ENCODE measurements around the gene NUP88.

NUP88 gene

GRCh38 chr17:5446786-5447185, 27.3 kb upstream of the NUP88 start:
- no peak overlapping the region for H3K27ac ChIP-seq
- peaks cover 66 to 89% (median 78%) of the 10 kb centered on the region in 3 donors for H3K36me3 ChIP-seq
- H3K4me1 ChIP-seq, result no peaks in the 10 kb centered on the region
- intact Hi-C loops (cut with DNase I; ENCODE audit: low total_unique reads), result no loop called here
- H3K4me3 ChIP-seq, result no peak overlapping the region
- DNase-seq, result no peak
- no peaks in the 10 kb centered on the region for H3K9me3 ChIP-seq
- H3K27me3 ChIP-seq, result no peaks in the 10 kb centered on the region
- TF ChIP-seq, protein P1, sequence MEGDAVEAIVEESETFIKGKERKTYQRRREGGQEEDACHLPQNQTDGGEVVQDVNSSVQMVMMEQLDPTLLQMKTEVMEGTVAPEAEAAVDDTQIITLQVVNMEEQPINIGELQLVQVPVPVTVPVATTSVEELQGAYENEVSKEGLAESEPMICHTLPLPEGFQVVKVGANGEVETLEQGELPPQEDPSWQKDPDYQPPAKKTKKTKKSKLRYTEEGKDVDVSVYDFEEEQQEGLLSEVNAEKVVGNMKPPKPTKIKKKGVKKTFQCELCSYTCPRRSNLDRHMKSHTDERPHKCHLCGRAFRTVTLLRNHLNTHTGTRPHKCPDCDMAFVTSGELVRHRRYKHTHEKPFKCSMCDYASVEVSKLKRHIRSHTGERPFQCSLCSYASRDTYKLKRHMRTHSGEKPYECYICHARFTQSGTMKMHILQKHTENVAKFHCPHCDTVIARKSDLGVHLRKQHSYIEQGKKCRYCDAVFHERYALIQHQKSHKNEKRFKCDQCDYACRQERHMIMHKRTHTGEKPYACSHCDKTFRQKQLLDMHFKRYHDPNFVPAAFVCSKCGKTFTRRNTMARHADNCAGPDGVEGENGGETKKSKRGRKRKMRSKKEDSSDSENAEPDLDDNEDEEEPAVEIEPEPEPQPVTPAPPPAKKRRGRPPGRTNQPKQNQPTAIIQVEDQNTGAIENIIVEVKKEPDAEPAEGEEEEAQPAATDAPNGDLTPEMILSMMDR (IDR thresholded peaks at IDR 0.05), result no peak

DNA sequence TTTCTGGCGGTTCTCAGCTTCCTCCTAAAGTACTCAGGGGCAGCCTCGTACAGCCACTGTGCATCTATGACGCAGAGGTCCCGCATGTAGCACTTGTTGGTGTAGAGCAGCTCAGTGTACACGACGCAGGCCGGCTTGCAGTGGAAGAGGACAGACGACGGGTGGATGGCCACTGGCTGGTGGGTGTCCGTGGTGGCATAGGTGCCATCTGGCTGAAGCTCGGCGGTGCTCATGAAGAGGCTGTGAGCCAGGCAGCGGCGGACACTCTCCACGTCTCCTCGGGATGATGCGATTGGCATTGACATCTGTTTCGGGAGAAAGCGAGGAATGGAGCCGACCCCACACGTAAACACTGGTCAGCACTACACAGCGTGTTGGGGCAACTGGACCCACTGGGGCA, 24.7 kb upstream of the NUP88 start:
- no peak overlapping the region for H3K4me3 ChIP-seq
- peaks cover 49 to 65% (median 55%) of the 10 kb centered on the region in 3 donors for H3K36me3 ChIP-seq
- no peak overlapping the region for H3K27ac ChIP-seq
- intact Hi-C loops (cut with DNase I; ENCODE audit: low total_unique reads), result loop anchor here (5.0 kb wide), 1 partner anchor 197 kb away; no protein-coding TSS in a partner anchor
- TF ChIP-seq, protein P1 (IDR thresholded peaks at IDR 0.05), result no peak
- peaks cover 0 to 6% (median 5%) of the 10 kb centered on the region in 4 donors for H3K4me1 ChIP-seq
- no peak for DNase-seq
- H3K27me3 ChIP-seq, result no peaks in the 10 kb centered on the region
- H3K9me3 ChIP-seq, result no peaks in the 10 kb centered on the region

- Histone ChIP-seq H3K27ac (no peak overlapping the region), H3K4me1 (peaks cover 0 to 7% (median 6%) of the 10 kb centered on the region in 4 donors), H3K36me3 (peaks cover 48 to 62% (median 50%) of the 10 kb centered on the region in 3 donors), H3K27me3 (no peaks in the 10 kb centered on the region), H3K9me3 (no peaks in the 10 kb centered on the region), H3K4me3 (no peak overlapping the region)
- DNase-seq, result no peak
- intact Hi-C loops (cut with DNase I; ENCODE audit: low total_unique reads), result loop anchor here (5.0 kb wide), 1 partner anchor 196 kb away; no protein-coding TSS in a partner anchor
- TF ChIP-seq, protein P1 (IDR thresholded peaks at IDR 0.05), result no peak
Measured at GRCh38 chr17:5443728-5444127, 24.3 kb upstream of the NUP88 start.

DNA sequence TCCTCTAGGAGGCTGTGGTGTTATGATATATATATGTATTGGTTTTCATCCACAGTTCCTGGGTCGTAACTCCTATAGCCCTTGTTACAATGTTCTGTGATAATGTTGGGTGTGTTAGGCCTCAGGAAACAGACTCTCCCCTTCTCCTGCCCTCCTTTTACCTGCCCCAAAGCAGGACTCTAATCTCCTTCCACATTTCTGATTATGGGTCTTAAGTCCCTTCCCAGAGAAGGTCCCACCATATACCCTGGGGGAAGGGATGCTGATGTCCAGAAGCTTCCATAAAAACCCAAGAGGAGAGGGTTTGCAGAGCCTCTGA, 19.9 kb upstream of the NUP88 start:
- peak overlapping the region; percentile 69 to 72 for H3K4me3 ChIP-seq
- H3K4me1 ChIP-seq, result peaks cover 0 to 24% (median 18%) of the 10 kb centered on the region in 4 donors
- DNase-seq, result no peak
- peaks cover 18 to 42% (median 33%) of the 10 kb centered on the region in 3 donors for H3K36me3 ChIP-seq
- intact Hi-C loops (cut with DNase I; ENCODE audit: low total_unique reads), result no loop called here
- H3K27me3 ChIP-seq, result no peaks in the 10 kb centered on the region
- H3K27ac ChIP-seq, result peak overlapping the region; percentile 77
- no peaks in the 10 kb centered on the region for H3K9me3 ChIP-seq
- TF ChIP-seq, protein P1 (IDR thresholded peaks at IDR 0.05), result no peak

GRCh38 chr17:5438716-5439445, 19.4 kb upstream of the NUP88 start, which contains the start of gene C1QBP:
TSS of gene C1QBP (minus strand) at chr17:5439155. CDS start at chr17:5439073, 82 bp downstream.
- H3K27ac ChIP-seq, result peak within 1 kb of the TSS; percentile 77
- H3K4me1 ChIP-seq, result peaks cover 0 to 24% (median 18%) of the 10 kb centered on the region in 4 donors
- H3K27me3 ChIP-seq, result no peaks in the 10 kb centered on the region
- peaks cover 19 to 42% (median 33%) of the 10 kb centered on the region in 3 donors for H3K36me3 ChIP-seq
- peak within 1 kb of the TSS; percentile 69 to 72 for H3K4me3 ChIP-seq
- H3K9me3 ChIP-seq, result no peaks in the 10 kb centered on the region
- intact Hi-C loops (cut with DNase I; ENCODE audit: low total_unique reads), result no loop called here
- DNase-seq, result peak; percentile 84 to 95
- TF ChIP-seq, protein P1 (IDR thresholded peaks at IDR 0.05), result peak; percentile 99 to 100

Measured in tibial artery (tissue), 4 donors.